ENCODE results near the gene CLNK.

The CLNK gene

GRCh38 chr4:10456260-10456594, 228.3 kb downstream of the CLNK start:
- DNase-seq (ENCODE audit: low read depth in 3 of 3) = no peak

- DNase-seq (ENCODE audit: low read depth in 3 of 3) = no peak
Observed at GRCh38 chr4:10455133-10455532, 229.4 kb downstream of the CLNK start.

GRCh38 chr4:10454726-10455125, 229.8 kb downstream of the CLNK start:
- no peak for DNase-seq (ENCODE audit: low read depth in 3 of 3)

- DNase-seq (ENCODE audit: low read depth in 3 of 3) = no peak
Observed at GRCh38 chr4:10454121-10454520, 230.4 kb downstream of the CLNK start.

GRCh38 chr4:10448991-10449390, 235.6 kb downstream of the CLNK start:
- no peak for DNase-seq (ENCODE audit: low read depth in 3 of 3)

- DNase-seq (ENCODE audit: low read depth in 3 of 3) = no peak
Observed at GRCh38 chr4:10442976-10443375, 241.6 kb downstream of the CLNK start.

GRCh38 chr4:10441512-10441911, 243.1 kb downstream of the CLNK start:
- no peak for DNase-seq (ENCODE audit: low read depth in 3 of 3)

GRCh38 chr4:10438924-10439323, 245.6 kb downstream of the CLNK start:
- DNase-seq (ENCODE audit: low read depth in 3 of 3) = no peak

GRCh38 chr4:10437735-10438134, 246.8 kb downstream of the CLNK start:
- DNase-seq (ENCODE audit: low read depth in 3 of 3) = no peak

Measured in stimulated activated CD4-positive, alpha-beta T cell treated with anti-CD3 and anti-CD28 coated beads, TNF-alpha, amount 100 ng/mL, for 4 hours (primary cell).